Retinal pigment epithelial cell (primary cell): Measurements from ENCODE around the gene PARP3.

Experiments used
- DNase-seq: peaks from one replicate; pipeline ENCODE4 v3.0.0-alpha.2; 2010; ENCODE audit warnings: low read depth
- H3K4me3 ChIP-seq: 2 replicates; pipeline ENCODE4 v1.5.1; 2011; ENCODE audit warnings: mild to moderate bottlenecking, low read length, control low read depth, moderate library complexity
- TF ChIP-seq, protein P1 (sequence below): conservative IDR thresholded peaks from 2 replicates; pipeline ENCODE4 v1.5.1; 2011; ENCODE audit warnings: low read depth, low read length, control low read depth, inconsistent platforms

The PARP3 gene

DNA sequence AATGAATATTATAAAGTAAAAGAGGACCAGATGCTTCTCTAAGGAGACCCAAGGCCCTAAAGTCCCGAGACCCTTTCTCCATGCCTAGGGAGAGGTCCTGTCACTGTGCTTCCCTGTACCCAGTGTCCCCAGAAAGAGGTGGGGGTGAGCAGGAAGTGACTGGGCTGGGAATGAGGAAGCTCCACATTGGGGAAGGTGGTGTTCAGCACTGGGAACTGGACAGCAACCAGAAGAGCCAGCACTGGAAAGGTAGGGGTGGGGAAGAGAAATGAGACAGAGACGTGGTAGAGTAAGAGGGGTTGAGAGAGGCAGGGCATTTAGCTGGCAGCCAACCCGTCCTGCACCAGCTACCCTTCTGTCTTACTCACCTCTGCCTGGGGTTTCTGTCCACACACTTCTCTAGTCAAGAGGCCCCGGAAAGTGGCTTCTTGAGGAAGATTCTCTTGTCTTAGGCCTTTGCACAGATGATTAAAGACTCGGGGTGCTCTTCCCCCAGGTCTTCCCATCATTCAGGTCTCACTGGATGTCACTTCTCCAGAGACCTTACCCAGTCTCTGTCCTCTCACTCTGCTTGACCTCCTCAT, 12.7 kb upstream of the PARP3 start:
- TF ChIP-seq, protein P1, sequence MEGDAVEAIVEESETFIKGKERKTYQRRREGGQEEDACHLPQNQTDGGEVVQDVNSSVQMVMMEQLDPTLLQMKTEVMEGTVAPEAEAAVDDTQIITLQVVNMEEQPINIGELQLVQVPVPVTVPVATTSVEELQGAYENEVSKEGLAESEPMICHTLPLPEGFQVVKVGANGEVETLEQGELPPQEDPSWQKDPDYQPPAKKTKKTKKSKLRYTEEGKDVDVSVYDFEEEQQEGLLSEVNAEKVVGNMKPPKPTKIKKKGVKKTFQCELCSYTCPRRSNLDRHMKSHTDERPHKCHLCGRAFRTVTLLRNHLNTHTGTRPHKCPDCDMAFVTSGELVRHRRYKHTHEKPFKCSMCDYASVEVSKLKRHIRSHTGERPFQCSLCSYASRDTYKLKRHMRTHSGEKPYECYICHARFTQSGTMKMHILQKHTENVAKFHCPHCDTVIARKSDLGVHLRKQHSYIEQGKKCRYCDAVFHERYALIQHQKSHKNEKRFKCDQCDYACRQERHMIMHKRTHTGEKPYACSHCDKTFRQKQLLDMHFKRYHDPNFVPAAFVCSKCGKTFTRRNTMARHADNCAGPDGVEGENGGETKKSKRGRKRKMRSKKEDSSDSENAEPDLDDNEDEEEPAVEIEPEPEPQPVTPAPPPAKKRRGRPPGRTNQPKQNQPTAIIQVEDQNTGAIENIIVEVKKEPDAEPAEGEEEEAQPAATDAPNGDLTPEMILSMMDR, result no peak
- DNase-seq, result no peak
- no peak overlapping the region for H3K4me3 ChIP-seq

DNA sequence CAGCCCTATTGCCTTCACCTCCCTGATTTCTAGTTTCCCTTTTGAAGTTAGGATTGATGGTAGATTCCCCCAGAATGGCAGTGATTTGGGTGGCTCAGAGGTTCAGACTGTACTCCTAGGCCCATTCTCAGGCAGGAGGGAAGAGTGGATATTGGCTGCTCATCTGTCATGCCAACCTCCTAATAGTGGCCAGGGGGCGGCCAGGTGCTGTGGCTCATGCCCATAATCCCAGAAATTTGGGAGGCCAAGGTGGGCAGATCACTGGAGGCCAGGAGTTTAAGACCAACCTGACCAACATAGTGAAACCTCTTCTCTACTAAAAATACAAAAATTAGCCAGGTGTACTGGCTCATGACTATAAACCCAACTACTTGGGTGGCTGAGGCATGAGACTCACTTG, 11.7 kb upstream of the PARP3 start:
- TF ChIP-seq, protein P1, result no peak

GRCh38 chr3:51931756-51932155, 10.4 kb upstream of the PARP3 start:
- TF ChIP-seq, protein P1, result no peak
- no peak overlapping the region for H3K4me3 ChIP-seq
- DNase-seq, result no peak

More for the DNA sequence above, 11.7 kb upstream of the PARP3 start:
- H3K4me3 ChIP-seq, result no peak overlapping the region
- no peak for DNase-seq

- no peak for DNase-seq
- no peak overlapping the region for H3K4me3 ChIP-seq
- TF ChIP-seq, protein P1, result no peak
Observed at GRCh38 chr3:51932471-51933370, 9.4 kb upstream of the PARP3 start.

DNA sequence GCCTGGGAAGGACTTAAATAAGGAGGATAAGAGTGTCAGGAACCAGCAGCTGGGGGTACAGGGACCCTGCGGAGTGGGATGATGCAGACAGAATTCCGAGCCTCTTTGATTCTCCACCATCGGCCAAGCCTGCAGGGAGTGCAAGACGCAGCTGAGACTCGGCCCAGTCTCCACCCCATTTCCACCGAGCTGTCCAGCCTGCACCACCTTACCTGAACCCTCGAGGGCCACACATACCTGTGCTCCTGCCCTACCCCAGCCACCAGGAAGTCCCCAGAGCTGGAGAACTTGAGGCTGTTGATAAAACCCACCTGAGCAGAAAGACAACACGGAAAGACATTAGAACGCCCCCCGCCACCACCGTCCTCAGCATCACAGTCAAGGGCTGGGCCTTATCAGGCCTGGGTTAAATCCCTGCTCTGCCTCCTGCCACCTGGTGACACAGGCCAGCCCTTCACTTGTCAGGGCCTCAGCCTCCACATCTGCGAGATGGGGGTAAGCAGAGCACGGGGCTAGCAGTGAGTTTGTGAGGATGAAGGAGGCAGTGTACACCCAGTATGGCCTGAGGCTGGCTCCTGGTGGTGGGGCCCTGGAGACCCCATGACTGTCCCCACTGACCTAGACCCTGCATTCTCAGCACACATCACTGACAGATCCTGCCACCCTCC, 8.6 kb upstream of the PARP3 start:
- H3K4me3 ChIP-seq, result no peak overlapping the region
- no peak for DNase-seq
- TF ChIP-seq, protein P1, result no peak

GRCh38 chr3:51934139-51934850, 7.9 kb upstream of the PARP3 start:
- DNase-seq, result no peak
- TF ChIP-seq, protein P1, result no peak
- H3K4me3 ChIP-seq, result no peak overlapping the region
